Activated CD4-positive, alpha-beta T cell treated with anti-CD3 and anti-CD28 coated beads for 1 hour (primary cell): Measurements from ENCODE around the gene ZNF610.
"Not testable (repeated sequence)": the region's sequence is repeated elsewhere in the genome, so short reads cannot be mapped to it uniquely, and the experiment has no call there.

Source experiments
- DNase-seq: peaks from one replicate; pipeline ENCODE4 v3.0.0-alpha.2; 2020

Gene ZNF610

DNA sequence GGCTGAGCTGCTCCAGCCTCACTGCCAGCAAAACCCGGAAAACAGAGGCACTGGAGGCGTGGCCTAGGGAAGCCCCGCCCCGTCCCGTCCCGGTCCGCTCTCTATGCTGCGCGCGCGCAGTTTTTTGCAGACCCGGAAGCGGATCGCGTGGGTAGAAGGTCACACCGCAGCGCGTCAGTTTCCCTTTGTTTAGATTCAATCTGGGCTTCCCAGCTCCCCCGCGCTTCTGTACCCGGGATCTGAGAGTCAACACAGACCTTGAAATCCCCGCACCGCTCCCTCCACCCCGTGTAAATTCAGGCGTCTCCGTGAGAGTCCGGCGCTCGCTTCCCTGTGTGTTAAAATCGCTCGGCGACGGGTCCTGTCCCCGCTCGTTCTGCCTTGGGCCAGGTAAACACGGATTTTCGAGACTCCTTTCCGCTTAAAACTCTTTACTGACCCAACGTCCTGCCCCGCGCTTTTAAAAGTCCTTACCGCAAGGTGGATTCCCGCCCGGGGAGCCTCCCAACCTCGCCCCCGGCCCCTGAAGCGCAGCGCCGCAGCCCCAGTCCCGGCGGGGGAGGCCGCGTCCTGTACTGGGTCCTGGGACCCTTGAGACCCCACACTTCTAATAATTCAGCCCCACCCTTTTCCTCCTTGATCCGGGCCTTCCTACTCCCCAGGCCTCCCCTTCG, at the start of gene ZNF610:
Gene ZNF610, plus strand, starts transcription at position 127 of the 674 bp plus-strand sequence. CDS start 12,930 bp downstream, outside the sequence.
- peak; percentile 75 for DNase-seq

DNA sequence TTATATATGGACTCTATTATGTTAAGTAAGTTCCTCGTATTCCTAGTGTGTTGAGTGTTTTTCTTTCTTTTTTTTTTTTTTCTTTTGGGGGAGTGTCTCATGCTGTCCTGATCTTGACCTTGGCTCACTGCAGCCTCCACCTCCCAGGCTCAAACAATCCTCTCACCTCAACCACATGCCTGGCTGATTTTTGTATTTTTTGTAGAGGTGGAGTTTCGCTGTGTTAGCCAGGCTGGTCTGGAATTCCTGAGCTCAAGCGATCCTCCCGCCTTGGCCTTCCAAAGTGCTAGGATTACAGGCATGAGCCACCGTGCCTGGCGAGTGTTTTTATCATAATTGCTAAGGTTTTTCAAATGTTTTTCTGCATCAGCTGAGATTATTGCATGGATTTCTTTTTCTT, 49.8 kb upstream of the ZNF610 start:
- no peak for DNase-seq

DNA sequence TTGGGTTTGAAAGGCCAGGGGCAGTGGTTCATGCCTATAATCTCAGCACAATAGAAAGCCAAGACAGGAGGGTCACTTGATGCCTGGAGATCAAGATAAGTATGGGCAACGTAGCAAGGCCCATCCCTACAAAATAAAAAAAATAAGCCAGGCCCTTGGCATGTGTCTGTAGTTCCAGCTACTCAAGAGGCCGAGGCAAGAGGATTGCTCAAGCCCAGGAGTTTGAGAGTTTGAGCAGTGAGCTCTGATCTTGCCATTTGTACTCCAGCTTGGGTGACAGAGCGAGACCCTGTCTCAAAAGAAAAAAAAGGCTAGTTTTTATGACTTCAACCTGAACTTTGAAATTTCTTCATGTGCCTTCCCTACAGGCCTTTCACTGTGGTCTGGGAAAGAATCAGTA, 44.3 kb upstream of the ZNF610 start:
- no peak for DNase-seq

DNA sequence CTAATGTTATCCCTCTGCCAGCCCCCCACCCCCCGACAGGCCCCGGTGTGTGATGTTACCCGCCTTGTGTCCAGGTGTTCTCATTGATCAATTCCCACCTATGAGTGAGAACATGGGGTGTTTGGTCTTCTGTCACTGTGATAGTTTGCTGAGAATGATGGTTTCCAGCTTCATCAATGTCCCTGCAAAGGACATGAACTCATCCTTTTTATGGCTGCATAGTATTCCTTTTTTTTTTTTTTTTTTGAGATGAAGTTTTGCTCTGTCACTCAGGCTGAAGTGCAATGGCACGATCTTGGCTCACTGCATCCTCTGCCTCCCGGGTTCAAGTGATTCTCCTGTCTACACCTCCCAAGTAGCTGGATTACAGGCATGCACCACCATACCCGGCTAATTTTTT, 43.1 kb upstream of the ZNF610 start:
- DNase-seq, result not testable (repeated sequence)

DNA sequence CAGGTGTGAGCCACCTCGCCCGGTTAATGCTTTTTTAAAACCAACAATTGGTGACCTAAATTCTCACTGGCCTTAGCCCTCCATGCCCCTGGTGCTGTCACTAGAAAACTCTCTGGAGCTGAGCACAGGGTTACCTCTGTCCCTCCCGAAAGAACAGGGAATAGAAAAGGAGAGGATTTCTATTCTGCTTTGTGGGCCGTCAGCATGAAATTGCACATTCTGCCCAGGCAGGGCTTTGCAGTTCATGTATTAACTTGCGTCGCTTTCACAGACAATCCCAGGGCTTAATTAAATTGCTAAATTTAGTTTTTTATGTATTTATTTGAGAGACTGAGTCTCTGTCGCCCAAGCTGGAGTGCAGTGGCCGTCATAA, 39.7 kb upstream of the ZNF610 start:
- no peak for DNase-seq

DNA sequence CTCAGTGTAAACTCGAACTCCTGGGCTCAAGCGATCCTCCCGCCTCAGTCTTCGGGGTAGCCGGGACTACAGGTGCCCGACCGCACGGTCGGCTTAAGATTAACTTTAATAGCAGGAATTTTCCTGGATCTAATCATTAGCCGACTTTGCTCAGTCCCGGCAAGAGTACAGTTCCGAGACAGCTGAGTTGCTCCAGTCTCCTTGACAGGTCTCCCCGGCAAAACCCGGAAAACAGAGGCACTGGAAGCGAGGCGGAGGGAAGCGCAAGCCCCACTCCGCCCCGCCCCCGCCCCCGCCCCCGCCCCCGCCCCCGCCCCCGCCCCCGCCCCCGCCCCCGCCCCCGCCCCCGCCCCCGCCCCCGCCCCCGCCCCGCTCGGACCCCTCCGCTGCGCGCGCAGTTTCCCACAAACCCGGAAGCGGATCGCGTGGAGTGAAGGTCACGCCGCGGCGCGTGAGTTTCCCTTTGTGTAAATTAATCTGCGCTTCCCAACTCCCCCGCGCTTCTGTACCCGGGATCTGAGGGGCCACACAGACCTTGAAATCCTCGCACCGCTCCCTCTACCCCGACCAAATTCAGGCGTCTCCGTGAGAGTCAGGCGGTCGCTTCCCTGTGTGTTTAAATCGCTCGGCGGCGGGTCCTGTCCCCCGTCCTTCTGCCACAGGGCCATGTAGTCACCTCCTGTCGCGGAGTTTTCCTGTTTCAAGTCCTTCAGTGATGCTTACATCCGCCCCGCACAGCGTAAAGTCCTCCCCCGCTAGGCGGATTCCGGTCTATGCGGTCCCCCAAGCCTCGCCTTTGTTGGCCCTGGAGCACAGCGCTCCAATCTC, 39.1 kb upstream of the ZNF610 start, which contains the start of gene ZNF480:
Gene ZNF480, plus strand, starts transcription at position 397 of the 828 bp plus-strand sequence. CDS start 3,244 bp downstream, outside the sequence.
- DNase-seq, result peak; percentile 82

DNA sequence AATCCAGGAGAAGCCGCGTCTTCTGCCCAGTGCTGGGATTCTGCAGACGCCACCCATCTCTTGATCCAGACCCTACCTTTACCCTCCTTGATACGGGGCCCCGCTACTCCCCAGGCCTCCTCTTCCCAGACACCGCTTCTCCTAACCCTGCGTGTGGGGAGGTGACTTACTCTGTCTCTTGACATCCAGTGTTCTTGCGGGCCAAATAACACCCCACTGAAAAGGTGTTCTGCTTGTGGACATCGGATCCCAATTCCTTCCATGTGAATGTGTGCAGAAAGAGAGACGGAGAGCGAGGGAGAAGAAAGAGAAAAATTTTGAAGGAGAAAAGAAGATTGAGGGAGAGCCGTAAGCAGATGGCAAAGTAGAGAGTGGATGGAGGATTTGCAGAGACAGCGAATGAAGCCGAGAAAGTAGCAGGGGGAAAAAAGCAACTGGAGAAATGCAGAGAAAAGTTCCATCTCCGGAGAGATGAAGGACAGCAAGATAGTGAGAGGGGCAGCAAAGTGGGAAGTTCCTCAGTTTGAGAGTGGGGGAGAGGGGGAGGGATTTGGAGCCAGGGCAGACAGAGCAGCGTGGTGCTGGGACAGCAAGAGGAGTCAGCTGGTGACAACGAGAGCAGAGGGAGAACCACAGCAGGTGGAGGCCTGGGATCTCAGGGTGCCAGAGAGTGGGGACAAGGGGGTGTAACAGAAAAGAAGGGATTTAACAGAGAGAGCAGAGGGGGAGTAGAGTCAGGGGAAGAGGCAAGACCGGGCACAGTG, 38.3 kb upstream of the ZNF610 start:
- DNase-seq, result no peak

DNA sequence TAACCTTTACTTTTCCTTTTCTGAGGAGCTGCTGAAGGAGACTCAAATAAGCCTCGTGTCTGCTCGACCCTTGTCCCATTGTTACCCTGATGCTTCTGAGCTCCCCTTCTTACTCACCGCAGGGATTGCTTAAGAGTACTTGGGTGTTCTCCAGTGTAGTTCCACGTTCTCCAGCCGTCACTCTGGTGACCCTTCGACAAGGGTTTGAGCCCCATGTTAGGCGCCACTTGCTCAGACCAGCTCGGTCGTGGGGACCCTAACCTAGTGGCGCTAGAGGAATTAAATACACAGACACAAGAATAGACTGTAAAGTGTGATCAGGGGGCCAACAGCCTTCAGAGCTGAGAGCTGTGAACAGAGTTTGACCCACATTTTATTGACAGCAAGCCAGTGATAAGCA, 28.8 kb upstream of the ZNF610 start:
- DNase-seq, result no peak

DNA sequence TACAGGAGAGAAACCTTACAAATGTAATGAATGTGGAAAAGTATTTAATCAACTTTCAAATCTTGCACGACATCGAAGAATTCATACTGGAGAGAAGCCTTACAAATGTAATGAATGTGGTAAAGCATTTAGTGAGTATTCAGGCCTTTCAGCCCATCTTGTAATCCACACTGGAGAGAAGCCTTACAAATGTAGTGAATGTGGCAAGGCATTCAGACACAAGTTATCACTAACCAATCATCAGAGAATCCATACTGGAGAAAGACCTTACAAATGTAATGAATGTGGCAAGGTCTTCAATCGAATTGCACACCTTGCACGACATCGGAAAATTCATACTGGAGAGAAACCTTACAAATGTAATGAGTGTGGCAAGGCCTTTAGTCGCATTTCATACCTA, 13.6 kb upstream of the ZNF610 start:
- DNase-seq, result no peak

DNA sequence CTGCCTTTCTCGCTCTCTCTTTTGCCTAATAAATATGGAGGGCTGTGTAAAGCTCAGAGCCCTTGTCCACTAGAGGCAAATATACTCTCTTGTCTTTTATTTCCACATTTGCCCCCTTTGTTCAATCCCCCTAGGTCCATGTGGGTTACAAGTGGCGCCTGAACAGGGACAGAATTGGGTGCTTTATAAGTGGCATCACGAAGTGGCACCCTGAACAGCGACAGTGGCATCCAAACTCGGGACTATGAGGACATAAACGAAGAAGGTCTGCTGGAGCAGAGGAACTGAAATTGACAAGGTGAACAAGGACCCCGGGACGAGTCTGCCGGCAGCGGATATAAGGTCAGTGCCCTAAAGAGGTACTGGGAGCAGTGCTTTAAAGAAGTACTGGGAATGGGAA, 4.3 kb upstream of the ZNF610 start:
- DNase-seq, result no peak

GRCh38 chr19:52335768-52336116, 301 bp upstream of the ZNF610 start:
- no peak for DNase-seq

GRCh38 chr19:52336791-52337381, 843 bp downstream of the ZNF610 start:
- no peak for DNase-seq

GRCh38 chr19:52339022-52339421, 3.0 kb downstream of the ZNF610 start:
- not testable (repeated sequence) for DNase-seq

- peak; percentile 20 for DNase-seq
Observed at GRCh38 chr19:52343548-52343947, 7.5 kb downstream of the ZNF610 start.

GRCh38 chr19:52345162-52345561, 9.1 kb downstream of the ZNF610 start:
- no peak for DNase-seq

- no peak for DNase-seq
Observed at GRCh38 chr19:52351512-52351911, 15.5 kb downstream of the ZNF610 start.

GRCh38 chr19:52366414-52366824, 30.4 kb downstream of the ZNF610 start:
- no peak for DNase-seq

DNA sequence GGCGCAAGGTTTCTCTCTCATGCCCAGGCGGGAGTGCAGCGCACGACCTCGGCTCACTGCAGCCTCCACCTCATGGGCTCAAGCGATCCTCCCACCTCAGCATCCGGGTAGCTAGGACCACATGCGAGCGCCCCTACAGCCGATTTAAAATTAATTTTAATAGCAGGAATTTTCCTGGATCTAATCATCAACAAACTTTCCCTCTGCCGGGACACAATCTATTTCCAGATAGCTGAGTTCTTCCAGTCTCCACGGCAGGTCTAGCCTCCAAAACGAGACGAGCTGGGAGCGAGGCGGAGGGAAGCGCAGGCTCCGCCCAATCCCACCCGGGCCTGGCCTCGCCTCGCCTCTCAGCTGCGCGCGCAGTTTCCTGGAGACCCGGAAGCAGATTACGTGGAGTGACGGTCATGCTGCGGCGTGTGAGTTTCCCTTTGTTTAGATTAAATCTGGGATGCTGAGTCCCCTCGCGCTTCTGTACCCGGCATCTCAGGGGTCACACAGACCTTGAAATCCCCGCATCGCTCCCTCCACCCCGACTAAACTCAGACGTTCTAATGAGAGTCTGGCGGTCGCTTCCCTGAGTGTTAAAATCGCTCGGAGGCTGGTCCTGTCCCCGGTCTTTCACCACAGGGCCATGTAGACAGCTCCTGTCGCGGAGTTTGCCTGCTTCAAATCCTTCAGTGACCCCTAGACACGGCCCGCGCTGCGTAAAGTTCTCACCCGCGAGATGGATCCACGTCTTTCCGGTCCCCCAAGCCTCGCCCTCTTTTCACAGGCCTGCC, 33.7 kb downstream of the ZNF610 start, which contains the start of gene ZNF880:
Gene ZNF880, plus strand, starts transcription at position 365 of the 782 bp plus-strand sequence. Its CDS starts 43 bp downstream, at position 408.
- peak; percentile 86 for DNase-seq

DNA sequence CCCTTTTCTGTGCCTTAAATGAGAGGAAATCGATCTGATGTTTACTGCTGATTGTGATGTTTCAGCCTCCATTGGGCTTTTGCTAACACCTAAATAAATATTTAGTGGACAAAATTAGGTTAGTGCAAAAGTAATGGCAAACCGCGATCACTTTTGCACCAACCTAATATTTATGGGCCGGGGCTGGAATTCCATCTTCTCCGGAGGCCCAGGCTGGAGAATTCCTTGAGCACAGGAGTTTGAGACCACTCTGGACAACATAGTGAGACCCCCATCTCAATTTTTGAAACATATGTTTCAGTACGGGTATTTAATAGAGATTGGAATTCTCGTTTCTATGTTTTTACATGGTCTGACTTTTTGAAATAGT, 34.3 kb downstream of the ZNF610 start:
- no peak for DNase-seq

- no peak for DNase-seq
Observed at GRCh38 chr19:52391135-52391534, 55.1 kb downstream of the ZNF610 start.

DNA sequence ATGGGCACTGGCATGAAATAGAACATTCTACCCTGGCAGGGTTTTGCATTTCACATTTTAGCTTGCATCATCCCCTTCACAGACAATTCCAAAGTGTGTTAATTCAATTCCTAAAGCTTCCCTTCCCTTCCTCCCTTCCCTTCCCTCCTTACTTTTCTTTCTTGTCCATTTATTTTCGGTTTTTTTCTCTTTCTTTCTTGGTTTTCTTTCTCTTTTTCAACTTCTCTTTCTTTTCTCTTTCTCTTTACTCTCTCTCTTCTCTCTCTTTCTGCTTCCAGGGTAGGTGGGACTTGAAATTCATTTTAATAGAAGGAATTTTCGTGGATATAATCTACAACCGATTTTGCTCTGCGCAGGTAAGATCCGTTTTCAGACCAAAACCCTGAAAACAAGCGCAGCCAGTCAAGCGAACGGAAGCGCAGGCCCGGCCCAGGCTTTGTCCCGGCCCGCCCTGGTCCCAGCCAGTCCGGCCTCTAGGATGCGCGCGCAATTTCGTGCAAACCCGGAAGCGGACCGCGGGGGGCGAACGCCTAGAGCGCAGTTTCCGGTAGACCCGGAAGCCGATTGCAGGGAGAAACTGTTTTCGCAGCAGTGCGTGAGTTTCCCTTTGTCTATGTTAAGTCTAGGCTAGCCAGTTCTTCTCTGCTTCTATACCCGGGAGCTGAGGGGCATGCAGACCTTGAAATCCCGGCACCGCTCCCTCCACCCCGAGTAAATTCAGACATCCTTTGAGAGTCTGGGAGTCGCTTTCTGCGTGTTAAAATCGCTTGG, 61.5 kb downstream of the ZNF610 start, which contains the start of gene ZNF528:
Gene ZNF528, plus strand, starts transcription at position 540 of the 771 bp plus-strand sequence. CDS start 4,165 bp downstream, outside the sequence.
- peak; percentile 86 for DNase-seq
